Uterus (tissue), 4 donors: ENCODE measurements around the gene PRKAB1. TPM values are rescaled to one million over a fixed set of nuclear protein-coding genes. Genes with fewer than 3 reads are reported as not detected.

Experiments
- DNase-seq, 2 donors: peaks; one replicate each; pipeline ENCODE4 v3.0.0-alpha.2; 2019 to 2020
- H3K27ac ChIP-seq, 2 donors: fragments of 200-600 bp; sonication (generic); 1 replicate in 1 of 2; 2 replicates in 1 of 2; pipeline ENCODE4 v1.5.1; 2016 to 2018
- H3K27me3 ChIP-seq, 2 donors: fragments of 200-600 bp; sonication (generic); one replicate each; pipeline ENCODE4 v1.5.1; 2018 to 2019; ENCODE audit warnings: control low read depth in 1 of 2
- H3K36me3 ChIP-seq, 2 donors: fragments of 200-600 bp; sonication (generic); one replicate each; pipeline ENCODE4 v1.5.1; 2019; ENCODE audit warnings: control low read depth in 1 of 2
- H3K4me1 ChIP-seq, 2 donors: fragments of 200-600 bp; sonication (generic); one replicate each; pipeline ENCODE4 v1.5.1; 2018 to 2019; ENCODE audit warnings: control low read depth in 1 of 2
- H3K4me3 ChIP-seq, 2 donors: fragments of 200-600 bp; sonication (generic); 1 replicate in 1 of 2; 2 replicates in 1 of 2; pipeline ENCODE4 v1.5.1; 2018 to 2019; ENCODE audit warnings: mild to moderate bottlenecking in 1 of 2
- H3K9me3 ChIP-seq, 2 donors: fragments of 200-600 bp; sonication (generic); one replicate each; pipeline ENCODE4 v1.5.1; 2019; ENCODE audit warnings: control low read depth in 1 of 2
- CTCF ChIP-seq, 4 experiments: fragments of 200-600 bp in 2 of 4; fragments of 450-650 bp in 2 of 4; sonication (generic) in 2 of 4; IDR thresholded peaks; one replicate each; pipeline ENCODE4 v1.5.1; 2016 to 2019; ENCODE audit warnings: antibody characterized with exemption in 4 of 4, mild to moderate bottlenecking in 2 of 4, moderate library complexity in 1 of 4
- POLR2A ChIP-seq, 2 donors: fragments of 450-650 bp; IDR thresholded peaks; one replicate each; pipeline ENCODE4 v1.6.1; 2016; ENCODE audit warnings: antibody characterized with exemption in 2 of 2, mild to moderate bottlenecking in 1 of 2, moderate library complexity in 1 of 2
- intact Hi-C: fragments of 100-400 bp; cut with DNase I; formaldehyde crosslinking; loops from one replicate; pipeline ENCODE4 v1.15.1; 2023; ENCODE audit warnings: low total_unique reads
- total RNA-seq, 4 donors: library from RNA; depleted of rRNA in 3 of 4; stranded (reverse); fragments of >200 nt in 3 of 4; gene quantifications; one replicate each; pipeline versions ENCODE4 v1.1.0 to v1.2.4, GENCODE V29; 2014 to 2023
- donor health status: DM: yes; HTN: yes; CAD: no.

PRKAB1 gene
- total RNA-seq, 4 donors from 2014 or later = 10.9 to 44.1 (median 32.8) TPM

GRCh38 chr12:119693511-119693910 is 25.6 kb downstream of the PRKAB1 start:
- intact Hi-C loops = no loop called here
- no peak for TF ChIP-seq CTCF (IDR thresholded peaks at IDR 0.05)
- TF ChIP-seq POLR2A (IDR thresholded peaks at IDR 0.05) = no peak
- H3K9me3 ChIP-seq = no peaks in the 10 kb centered on the region
- no peaks in the 10 kb centered on the region for H3K27me3 ChIP-seq
- H3K4me1 ChIP-seq = peaks cover 0 to 6% of the 10 kb centered on the region in 2 donors
- H3K27ac ChIP-seq = peak overlapping the region in 1 of 2 donors; percentile 36
- H3K36me3 ChIP-seq = no peaks in the 10 kb centered on the region
- no peak for DNase-seq
- H3K4me3 ChIP-seq = no peak overlapping the region

- no peak for DNase-seq
- intact Hi-C loops = no loop called here
Observed at GRCh38 chr12:119694111-119694510, 26.2 kb downstream of the PRKAB1 start.

GRCh38 chr12:119695034-119695433 is 27.1 kb downstream of the PRKAB1 start:
- no peak overlapping the region for H3K27ac ChIP-seq

More at GRCh38 chr12:119694111-119694510, 26.2 kb downstream of the PRKAB1 start:
- Histone ChIP-seq H3K27me3 (no peaks in the 10 kb centered on the region), H3K9me3 (no peaks in the 10 kb centered on the region), H3K4me1 (peaks cover 0 to 6% of the 10 kb centered on the region in 2 donors), H3K4me3 (no peak overlapping the region), H3K27ac (no peak overlapping the region), H3K36me3 (no peaks in the 10 kb centered on the region)
- no peak for TF ChIP-seq POLR2A (IDR thresholded peaks at IDR 0.05)
- no peak for TF ChIP-seq CTCF (IDR thresholded peaks at IDR 0.05)

GRCh38 chr12:119696943-119697342 is 29.0 kb downstream of the PRKAB1 start:
- no peaks in the 10 kb centered on the region for H3K9me3 ChIP-seq
- no peak for DNase-seq
- H3K4me3 ChIP-seq = no peak overlapping the region
- intact Hi-C loops = no loop called here
- TF ChIP-seq CTCF (IDR thresholded peaks at IDR 0.05) = no peak
- no peak for TF ChIP-seq POLR2A (IDR thresholded peaks at IDR 0.05)
- peaks cover 0 to 6% of the 10 kb centered on the region in 2 donors for H3K4me1 ChIP-seq
- no peaks in the 10 kb centered on the region for H3K36me3 ChIP-seq
- no peaks in the 10 kb centered on the region for H3K27me3 ChIP-seq
- no peak overlapping the region for H3K27ac ChIP-seq

More at GRCh38 chr12:119695034-119695433, 27.1 kb downstream of the PRKAB1 start:
- TF ChIP-seq CTCF (IDR thresholded peaks at IDR 0.05) (no peak), POLR2A (IDR thresholded peaks at IDR 0.05) (no peak)
- no peaks in the 10 kb centered on the region for H3K27me3 ChIP-seq
- H3K9me3 ChIP-seq = no peaks in the 10 kb centered on the region
- no peaks in the 10 kb centered on the region for H3K36me3 ChIP-seq
- no peak for DNase-seq
- no peak overlapping the region for H3K4me3 ChIP-seq
- intact Hi-C loops = no loop called here
- H3K4me1 ChIP-seq = peaks cover 0 to 6% of the 10 kb centered on the region in 2 donors

- DNase-seq = no peak
- intact Hi-C loops = no loop called here
- H3K36me3 ChIP-seq = no peaks in the 10 kb centered on the region
- no peak for TF ChIP-seq CTCF (IDR thresholded peaks at IDR 0.05)
- TF ChIP-seq POLR2A (IDR thresholded peaks at IDR 0.05) = no peak
- H3K27ac ChIP-seq = no peak overlapping the region
- no peak overlapping the region for H3K4me3 ChIP-seq
- H3K4me1 ChIP-seq = no peaks in the 10 kb centered on the region
- no peaks in the 10 kb centered on the region for H3K27me3 ChIP-seq
- no peaks in the 10 kb centered on the region for H3K9me3 ChIP-seq
Observed at GRCh38 chr12:119699199-119699760, 31.3 kb downstream of the PRKAB1 start.
